DMS 273 (cell line): Measurements from ENCODE around the gene ALKBH7.
A peak's percentile ranks its signal among the peaks of the same experiment; 100 is the strongest.

ENCODE experiments used
- DNase-seq: peaks from one replicate; lab custom pipeline; 2025; ENCODE audit not compliant: unreplicated experiment; lab: John Stamatoyannopoulos, UW

The ALKBH7 gene

GRCh38 chr19:6424195-6424938 lies 51.8 kb downstream of the ALKBH7 start, which contains the start of gene KHSRP:
Gene KHSRP, minus strand, starts transcription at chr19:6424811. Its CDS starts 110 bp downstream, at chr19:6424701.
- peak; percentile 68 for DNase-seq
